Neural progenitor cell (in vitro differentiated cells): ENCODE results near the gene KDELR3. TPM values are rescaled to one million over a fixed set of nuclear protein-coding genes. Genes with fewer than 3 reads are reported as not detected.
A peak's percentile ranks its signal among the peaks of the same experiment; 100 is the strongest.

Source experiments
- DNase-seq: peaks from one replicate; pipeline ENCODE4 v3.0.0-alpha.2; 2016; ENCODE audit warnings: low spot score
- H2AFZ ChIP-seq: fragments of 200-600 bp; sonication (generic); replicated peaks from 2 replicates; pipeline ENCODE4 v1.6.1; 2016; ENCODE audit warnings: antibody characterized with exemption
- H3F3A ChIP-seq: fragments of 200-600 bp; sonication (generic); 2 replicates; pipeline ENCODE4 v1.6.1; 2016; ENCODE audit warnings: antibody characterized with exemption, low read depth
- H3K27ac ChIP-seq: fragments of 200-600 bp; sonication (generic); 2 replicates; pipeline ENCODE4 v1.5.1; 2016; ENCODE audit warnings: mild to moderate bottlenecking
- H3K27me3 ChIP-seq: fragments of 200-600 bp; sonication (generic); 2 replicates; pipeline ENCODE4 v1.6.1; 2016; ENCODE audit warnings: mild to moderate bottlenecking, moderate library complexity
- H3K36me3 ChIP-seq: fragments of 200-600 bp; sonication (generic); 2 replicates; pipeline ENCODE4 v1.5.1; 2016
- H3K4me1 ChIP-seq: fragments of 200-600 bp; sonication (generic); 2 replicates; pipeline ENCODE4 v1.6.1; 2016; ENCODE audit warnings: mixed run types
- H3K4me2 ChIP-seq: fragments of 200-600 bp; sonication (generic); 2 replicates; pipeline ENCODE4 v1.6.1; 2016
- H3K4me3 ChIP-seq: fragments of 200-600 bp; sonication (generic); 2 replicates; pipeline ENCODE4 v1.5.1; 2016
- H3K79me2 ChIP-seq: fragments of 200-600 bp; sonication (generic); 2 replicates; pipeline ENCODE4 v1.6.1; 2016; ENCODE audit warnings: low read depth
- H3K9ac ChIP-seq: fragments of 200-600 bp; sonication (generic); 2 replicates; pipeline ENCODE4 v1.6.1; 2016
- H3K9me3 ChIP-seq: fragments of 200-600 bp; sonication (generic); 2 replicates; pipeline ENCODE4 v1.5.1; 2016; ENCODE audit warnings: low read depth
- H4K20me1 ChIP-seq: fragments of 200-600 bp; sonication (generic); 2 replicates; pipeline ENCODE4 v1.6.1; 2016; ENCODE audit warnings: low read depth
- H3K27ac Mint-ChIP-seq: 3 replicates; pipeline ENCODE4 v1.8.0; 2021; ENCODE audit warnings: mixed read lengths
- H3K27me3 Mint-ChIP-seq: 2 replicates; pipeline ENCODE4 v1.8.0; 2022; ENCODE audit warnings: low read depth, mild to moderate bottlenecking, inconsistent platforms, moderate library complexity, mixed read lengths; ENCODE audit not compliant: insufficient read depth
- H3K36me3 Mint-ChIP-seq: 3 replicates; pipeline ENCODE4 v1.8.0; 2021; ENCODE audit warnings: mixed read lengths
- H3K4me1 Mint-ChIP-seq: 3 replicates; pipeline ENCODE4 v1.8.0; 2021; ENCODE audit warnings: mixed read lengths
- H3K4me3 Mint-ChIP-seq: 3 replicates; pipeline ENCODE4 v1.8.0; 2021; ENCODE audit warnings: mild to moderate bottlenecking, moderate library complexity, mixed read lengths
- H3K9me3 Mint-ChIP-seq: 3 replicates; pipeline ENCODE4 v1.8.0; 2020; ENCODE audit warnings: mixed read lengths
- EZH2 ChIP-seq: fragments of 200-600 bp; sonication (generic); IDR thresholded peaks from 2 replicates; pipeline ENCODE4 v1.6.1; 2017; ENCODE audit warnings: antibody characterized with exemption, mild to moderate bottlenecking, moderate library complexity
- EZH2phosphoT487 ChIP-seq: fragments of 200-600 bp; sonication (generic); IDR thresholded peaks from 2 replicates; pipeline ENCODE4 v1.6.1; 2017; ENCODE audit warnings: antibody characterized with exemption
- total RNA-seq: library from RNA; depleted of rRNA; stranded (reverse); fragments of >200 nt; gene quantifications from 2 replicates; pipeline ENCODE4 v1.2.3, GENCODE V29; 2015; ENCODE audit warnings: low replicate concordance
- TF ChIP-seq, protein P1 (sequence below): fragments of 200-600 bp; sonication (generic); IDR thresholded peaks from 2 replicates; pipeline ENCODE4 v1.5.1; 2017; ENCODE audit warnings: antibody characterized with exemption, mild to moderate bottlenecking

Gene KDELR3
- total RNA-seq, 1 donor from 2014 or later, result 3.4 TPM

DNA sequence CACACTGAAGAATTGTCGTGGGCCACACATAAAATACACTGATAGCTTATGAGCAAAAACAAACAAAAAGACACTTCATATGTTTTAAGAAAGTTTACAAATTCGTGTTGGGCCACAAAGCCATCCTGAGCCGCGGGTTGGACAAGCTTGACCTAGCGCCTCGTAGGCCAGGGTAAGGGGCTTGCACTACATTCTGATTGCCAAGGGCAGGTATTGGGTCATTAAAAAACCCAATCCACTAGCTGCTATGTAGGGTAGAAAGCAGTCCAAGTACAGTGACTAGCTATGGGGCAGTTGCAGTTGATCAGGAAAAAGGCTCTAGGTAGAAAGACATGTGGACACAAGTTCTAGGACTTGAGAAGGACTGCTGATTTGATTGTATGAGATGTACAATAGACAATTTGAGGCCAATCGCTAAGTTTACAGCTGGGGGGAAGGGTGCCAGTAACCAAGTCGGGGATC is 14.0 kb downstream of the KDELR3 start:
- Histone ChIP-seq H3K4me3 (no peak overlapping the region), H3F3A (peaks cover 91% of the 10 kb centered on the region), H3K27ac (peak overlapping the region; percentile 67), H3K4me1 (no peaks in the 10 kb centered on the region), H3K79me2 (no peaks in the 10 kb centered on the region), H3K36me3 (peaks cover 18% of the 10 kb centered on the region), H3K27me3 (no peaks in the 10 kb centered on the region), H2AFZ (no peak overlapping the region), H4K20me1 (peaks cover 28% of the 10 kb centered on the region), H3K9ac (no peak overlapping the region), H3K4me2 (no peak overlapping the region), H3K9me3 (no peaks in the 10 kb centered on the region)
- H3K9me3 Mint-ChIP-seq, result no peaks in the 10 kb centered on the region
- H3K27ac Mint-ChIP-seq, result no peak overlapping the region
- H3K36me3 Mint-ChIP-seq, result peaks cover 52% of the 10 kb centered on the region
- no peak overlapping the region for H3K4me3 Mint-ChIP-seq
- peaks cover 3% of the 10 kb centered on the region for H3K27me3 Mint-ChIP-seq
- TF ChIP-seq EZH2 (no peak), EZH2phosphoT487 (no peak)
- DNase-seq, result no peak
- peaks cover 4% of the 10 kb centered on the region for H3K4me1 Mint-ChIP-seq

DNA sequence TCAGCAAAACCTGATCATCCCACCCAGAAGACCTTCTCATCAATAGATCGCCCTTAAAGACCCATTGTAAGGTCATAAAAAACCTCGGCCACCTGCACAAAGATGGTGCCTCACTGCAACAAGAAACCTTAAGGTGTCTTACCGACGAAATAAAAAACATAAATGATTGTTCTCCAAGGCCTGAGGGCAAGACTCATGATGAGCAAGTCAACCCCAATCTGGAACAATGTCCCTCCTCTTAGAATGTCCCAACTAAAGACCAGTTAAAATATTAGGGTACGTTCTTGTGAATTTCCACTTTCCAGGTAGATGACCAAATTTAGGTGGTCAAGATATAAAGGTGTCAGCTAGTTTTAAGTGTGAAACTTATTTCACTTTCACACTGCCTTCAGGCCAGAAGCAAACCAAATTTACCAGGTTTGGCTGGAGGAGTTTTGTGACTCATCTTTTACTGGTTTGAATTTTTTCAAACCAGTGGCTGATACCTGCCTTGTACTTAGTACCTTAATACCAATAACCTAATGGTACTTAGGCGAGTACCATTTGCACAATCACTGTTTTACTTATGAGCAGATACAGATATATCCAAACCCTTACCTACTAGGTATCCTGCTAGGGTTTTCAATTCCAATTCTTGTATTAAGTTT is 14.9 kb downstream of the KDELR3 start:
- H3K27me3 ChIP-seq, result no peaks in the 10 kb centered on the region
- H3K4me2 ChIP-seq, result no peak overlapping the region
- no peaks in the 10 kb centered on the region for H3K4me1 ChIP-seq
- H3K4me3 ChIP-seq, result no peak overlapping the region
- H3K27me3 Mint-ChIP-seq, result peaks cover 3% of the 10 kb centered on the region
- peaks cover 37% of the 10 kb centered on the region for H4K20me1 ChIP-seq
- H3K27ac Mint-ChIP-seq, result no peak overlapping the region
- H3K27ac ChIP-seq, result peak overlapping the region; percentile 67
- peaks cover 18% of the 10 kb centered on the region for H3K36me3 ChIP-seq
- no peak overlapping the region for H2AFZ ChIP-seq
- no peak for DNase-seq
- no peak overlapping the region for H3K9ac ChIP-seq
- no peaks in the 10 kb centered on the region for H3K79me2 ChIP-seq
- H3K9me3 ChIP-seq, result no peaks in the 10 kb centered on the region
- H3F3A ChIP-seq, result peaks cover 94% of the 10 kb centered on the region
- peaks cover 53% of the 10 kb centered on the region for H3K36me3 Mint-ChIP-seq
- TF ChIP-seq, protein P1, sequence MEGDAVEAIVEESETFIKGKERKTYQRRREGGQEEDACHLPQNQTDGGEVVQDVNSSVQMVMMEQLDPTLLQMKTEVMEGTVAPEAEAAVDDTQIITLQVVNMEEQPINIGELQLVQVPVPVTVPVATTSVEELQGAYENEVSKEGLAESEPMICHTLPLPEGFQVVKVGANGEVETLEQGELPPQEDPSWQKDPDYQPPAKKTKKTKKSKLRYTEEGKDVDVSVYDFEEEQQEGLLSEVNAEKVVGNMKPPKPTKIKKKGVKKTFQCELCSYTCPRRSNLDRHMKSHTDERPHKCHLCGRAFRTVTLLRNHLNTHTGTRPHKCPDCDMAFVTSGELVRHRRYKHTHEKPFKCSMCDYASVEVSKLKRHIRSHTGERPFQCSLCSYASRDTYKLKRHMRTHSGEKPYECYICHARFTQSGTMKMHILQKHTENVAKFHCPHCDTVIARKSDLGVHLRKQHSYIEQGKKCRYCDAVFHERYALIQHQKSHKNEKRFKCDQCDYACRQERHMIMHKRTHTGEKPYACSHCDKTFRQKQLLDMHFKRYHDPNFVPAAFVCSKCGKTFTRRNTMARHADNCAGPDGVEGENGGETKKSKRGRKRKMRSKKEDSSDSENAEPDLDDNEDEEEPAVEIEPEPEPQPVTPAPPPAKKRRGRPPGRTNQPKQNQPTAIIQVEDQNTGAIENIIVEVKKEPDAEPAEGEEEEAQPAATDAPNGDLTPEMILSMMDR, result no peak
- TF ChIP-seq EZH2phosphoT487 (no peak), EZH2 (no peak)
- H3K4me3 Mint-ChIP-seq, result no peak overlapping the region
- peaks cover 4% of the 10 kb centered on the region for H3K4me1 Mint-ChIP-seq
- H3K9me3 Mint-ChIP-seq, result no peaks in the 10 kb centered on the region

DNA sequence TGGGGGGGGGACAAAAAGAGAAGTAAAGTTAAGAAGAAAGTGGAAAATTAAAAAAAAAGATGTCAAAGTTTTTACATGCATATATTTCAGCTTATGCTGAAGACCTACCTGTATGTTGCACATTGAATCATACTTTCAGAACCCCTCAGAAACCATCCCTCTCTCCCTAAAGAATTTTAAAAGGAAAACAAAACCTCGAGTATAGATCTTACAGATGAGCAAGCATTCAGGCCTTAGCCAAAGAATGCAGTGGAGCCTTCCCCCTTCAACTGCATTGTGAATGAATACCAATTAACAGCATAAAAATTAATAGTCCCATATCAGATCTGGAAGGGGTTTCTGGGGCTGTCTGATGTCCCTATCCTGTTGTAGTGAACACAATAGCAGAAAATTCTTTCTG is 16.3 kb downstream of the KDELR3 start:
- H4K20me1 ChIP-seq, result peaks cover 48% of the 10 kb centered on the region
- TF ChIP-seq EZH2 (no peak), EZH2phosphoT487 (no peak)
- TF ChIP-seq, protein P1, result no peak

DNA sequence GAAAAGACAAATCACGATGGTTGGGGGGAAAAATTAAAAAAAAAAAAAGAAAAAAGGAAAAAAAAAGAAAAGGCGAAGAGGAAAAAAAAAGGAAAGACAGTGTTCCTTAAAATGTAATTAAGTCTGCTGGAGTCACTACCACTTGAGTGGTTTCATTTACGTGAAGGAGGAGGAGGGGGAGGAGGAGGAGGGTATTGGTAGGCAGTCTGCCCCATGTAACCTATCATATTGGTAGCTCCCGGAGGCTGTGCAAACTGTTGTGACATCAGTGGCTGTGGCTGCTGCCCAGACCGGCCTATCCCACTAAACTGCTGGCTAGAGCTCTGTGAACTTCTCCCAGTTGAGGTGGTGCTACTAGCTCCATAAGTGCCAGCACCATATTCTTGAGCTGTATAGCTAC is 17.9 kb downstream of the KDELR3 start:
- H3K9me3 Mint-ChIP-seq, result no peaks in the 10 kb centered on the region
- DNase-seq, result no peak
- Histone ChIP-seq H4K20me1 (peaks cover 60% of the 10 kb centered on the region), H3F3A (peaks cover 100% of the 10 kb centered on the region), H3K79me2 (peaks cover 26% of the 10 kb centered on the region), H3K27me3 (no peaks in the 10 kb centered on the region), H3K9me3 (no peaks in the 10 kb centered on the region), H2AFZ (no peak overlapping the region), H3K4me1 (no peaks in the 10 kb centered on the region), H3K4me2 (no peak overlapping the region), H3K36me3 (peaks cover 42% of the 10 kb centered on the region), H3K4me3 (no peak overlapping the region), H3K27ac (no peak overlapping the region), H3K9ac (no peak overlapping the region)
- peaks cover 6% of the 10 kb centered on the region for H3K4me1 Mint-ChIP-seq
- TF ChIP-seq EZH2 (no peak), EZH2phosphoT487 (no peak)
- TF ChIP-seq, protein P1, result no peak
- H3K27me3 Mint-ChIP-seq, result peaks cover 5% of the 10 kb centered on the region
- no peak overlapping the region for H3K27ac Mint-ChIP-seq
- no peak overlapping the region for H3K4me3 Mint-ChIP-seq
- H3K36me3 Mint-ChIP-seq, result peaks cover 77% of the 10 kb centered on the region

More for the DNA sequence above, 16.3 kb downstream of the KDELR3 start:
- Histone ChIP-seq H3K27ac (peak overlapping the region; percentile 56), H3K79me2 (peaks cover 12% of the 10 kb centered on the region), H3K4me3 (no peak overlapping the region), H3K4me1 (no peaks in the 10 kb centered on the region), H3F3A (peaks cover 100% of the 10 kb centered on the region), H2AFZ (no peak overlapping the region), H3K9ac (no peak overlapping the region), H3K9me3 (no peaks in the 10 kb centered on the region), H3K36me3 (peaks cover 29% of the 10 kb centered on the region), H3K4me2 (no peak overlapping the region), H3K27me3 (no peaks in the 10 kb centered on the region)
- H3K27me3 Mint-ChIP-seq, result peaks cover 3% of the 10 kb centered on the region
- peaks cover 3% of the 10 kb centered on the region for H3K4me1 Mint-ChIP-seq
- H3K36me3 Mint-ChIP-seq, result peaks cover 64% of the 10 kb centered on the region
- H3K4me3 Mint-ChIP-seq, result no peak overlapping the region
- no peak overlapping the region for H3K27ac Mint-ChIP-seq
- no peak for DNase-seq
- no peaks in the 10 kb centered on the region for H3K9me3 Mint-ChIP-seq
